Umbilical cord (tissue), 2 donors: Measurements from ENCODE around the gene AGR2. TPM values are rescaled to one million over a fixed set of nuclear protein-coding genes. Genes with fewer than 3 reads are reported as not detected.

Source experiments
- DNase-seq: peaks from one replicate; pipeline ENCODE4 v3.0.0-alpha.2; 2015; ENCODE audit warnings: low spot score
- total RNA-seq: library from RNA; depleted of rRNA; stranded (reverse); fragments of >200 nt; gene quantifications from one replicate; pipeline ENCODE4 v1.2.3, GENCODE V29; 2014; ENCODE audit warnings: low replicate concordance; ENCODE audit not compliant: insufficient read depth

AGR2 gene
- total RNA-seq, 1 donor from 2014 or later: 18.3 TPM

DNA sequence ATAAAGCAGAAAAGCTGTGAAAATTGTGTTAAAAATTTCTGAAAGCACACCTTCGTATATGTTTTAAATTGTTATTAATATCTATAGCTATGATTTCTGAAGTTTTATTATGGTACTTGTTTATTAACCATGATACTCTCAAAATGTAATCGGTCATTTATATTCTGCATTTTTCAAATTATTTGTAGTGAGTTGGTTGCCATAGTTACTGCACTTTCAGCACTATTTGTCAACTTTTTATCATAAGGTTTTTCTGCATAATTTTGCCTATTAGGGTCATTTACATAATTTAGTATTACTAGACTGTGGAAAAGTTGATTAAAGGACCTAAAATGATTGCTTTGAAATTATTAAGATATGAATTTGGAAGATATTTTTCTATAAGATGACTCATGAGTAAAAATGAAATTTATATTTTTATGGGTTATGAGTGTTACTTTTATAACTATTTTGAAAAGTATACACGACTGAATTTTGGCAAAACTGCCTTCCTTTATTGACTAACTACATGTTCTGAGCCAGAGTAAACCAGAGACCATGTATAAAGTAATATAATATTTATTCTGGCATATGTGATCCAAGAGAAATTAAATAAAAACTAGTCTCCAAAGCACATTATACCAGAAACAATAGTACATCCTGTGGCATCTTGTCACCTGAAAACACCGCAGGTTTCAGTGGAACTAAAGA, 7.9 kb upstream of the AGR2 start:
- no peak for DNase-seq

DNA sequence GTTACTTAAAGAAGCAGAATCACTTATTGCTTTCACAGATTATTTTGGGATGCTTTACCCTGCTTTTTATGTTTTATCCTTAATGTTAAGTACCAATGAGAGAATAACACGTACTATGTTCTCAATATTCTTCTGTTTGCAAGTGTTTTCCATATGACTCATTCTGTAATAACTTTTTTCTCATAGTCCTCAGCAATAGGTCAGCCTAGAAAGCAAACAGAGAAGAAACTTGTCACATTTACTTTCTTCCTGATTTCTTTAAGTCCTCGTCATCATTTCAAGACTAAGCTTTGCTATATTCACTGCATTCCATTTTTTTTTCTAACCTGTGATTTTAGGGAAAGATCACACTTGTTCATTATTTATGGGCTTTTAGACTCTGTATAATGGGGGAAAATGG, 6.8 kb upstream of the AGR2 start:
- DNase-seq: no peak

DNA sequence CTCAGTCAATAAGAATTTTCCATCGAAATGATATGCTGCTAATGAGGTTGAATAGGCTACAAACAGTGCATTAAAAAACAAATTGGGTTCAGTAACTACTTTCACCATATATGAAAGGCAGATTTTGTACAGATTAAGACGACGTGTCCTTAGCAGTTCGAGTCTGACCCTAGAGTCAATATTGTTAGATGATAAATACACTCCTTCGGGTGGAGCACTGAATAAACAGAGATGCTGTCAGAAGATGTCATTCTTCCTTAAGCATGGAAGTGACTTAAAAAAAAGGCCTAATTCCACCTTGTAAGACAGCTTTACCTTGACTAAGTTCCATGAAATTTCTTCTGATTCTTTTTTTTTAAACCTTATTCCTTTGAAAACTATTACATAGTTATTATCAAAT, 5.8 kb upstream of the AGR2 start:
- DNase-seq: no peak

DNA sequence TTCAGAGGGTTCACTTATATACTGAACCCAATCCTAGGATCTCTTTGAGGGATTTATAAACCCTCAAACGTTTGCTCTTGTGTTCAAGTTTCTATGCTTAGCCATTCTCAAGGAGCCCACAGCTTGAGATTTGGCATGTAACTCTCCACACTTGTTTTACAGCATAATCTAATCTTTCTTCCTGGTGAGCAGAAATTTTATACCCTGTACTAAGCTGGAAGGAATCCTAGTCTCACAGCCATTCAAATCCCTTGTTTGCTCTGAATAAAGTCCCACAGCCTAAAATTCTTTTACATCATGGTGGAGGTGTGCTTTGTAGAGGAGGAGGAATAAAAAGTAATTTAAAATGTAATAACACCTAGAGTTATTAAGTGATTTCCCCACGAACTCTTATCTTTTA, 5.3 kb upstream of the AGR2 start:
- DNase-seq: no peak

DNA sequence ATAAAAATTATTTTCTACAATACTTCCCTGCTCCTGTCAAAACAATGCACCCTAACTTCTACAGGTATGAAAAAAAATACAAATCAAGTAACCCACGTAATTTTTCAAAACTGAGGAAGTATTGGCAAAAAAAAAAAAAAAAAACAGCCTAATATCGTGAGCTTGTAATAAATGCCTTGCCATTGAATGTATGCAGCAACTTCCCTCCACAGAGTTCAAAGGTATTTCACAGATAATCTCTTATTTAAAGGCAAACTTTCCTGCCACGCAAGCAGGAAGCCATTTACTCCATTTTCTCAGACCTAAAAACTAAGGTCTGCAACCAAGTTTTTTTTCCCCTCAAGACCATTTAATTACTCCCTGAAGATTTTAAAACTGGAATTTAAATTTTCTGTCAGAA, 642 bp upstream of the AGR2 start:
- DNase-seq: no peak

DNA sequence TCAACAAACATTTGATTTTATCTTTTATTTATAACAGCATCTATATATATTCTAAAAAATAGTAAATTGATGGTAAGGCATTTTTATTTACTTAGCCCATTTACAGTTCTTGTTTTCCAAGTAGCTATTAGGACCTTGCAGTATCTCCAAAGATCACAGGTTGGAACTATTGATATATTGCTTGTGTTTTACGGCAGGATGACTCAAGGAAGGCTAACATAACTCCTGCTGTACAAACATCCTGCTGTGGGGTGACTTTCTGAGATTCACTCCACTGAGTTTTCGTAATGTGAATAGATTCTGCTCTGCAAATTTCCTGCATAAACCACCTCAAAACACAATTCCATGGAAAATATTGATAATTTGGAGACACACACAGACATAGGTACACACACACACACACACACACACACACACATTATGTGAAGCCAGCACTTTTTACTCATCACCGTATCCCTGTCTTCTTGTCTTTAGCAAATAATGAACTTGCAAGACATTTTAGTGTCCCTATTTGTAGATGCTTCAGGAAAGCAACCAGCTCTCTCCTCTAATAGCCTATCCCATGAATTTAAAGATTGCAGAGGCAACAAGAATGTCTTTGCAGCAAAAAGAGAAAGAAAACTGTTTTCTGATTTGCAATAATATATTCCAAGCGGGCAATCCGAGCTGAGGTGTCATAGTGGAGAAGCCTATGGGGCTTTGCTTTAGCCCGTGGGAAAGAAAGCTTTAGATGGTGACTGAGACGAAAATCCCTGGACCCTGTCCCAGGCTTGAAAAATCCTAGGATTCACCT, 722 bp downstream of the AGR2 start:
- DNase-seq: no peak

DNA sequence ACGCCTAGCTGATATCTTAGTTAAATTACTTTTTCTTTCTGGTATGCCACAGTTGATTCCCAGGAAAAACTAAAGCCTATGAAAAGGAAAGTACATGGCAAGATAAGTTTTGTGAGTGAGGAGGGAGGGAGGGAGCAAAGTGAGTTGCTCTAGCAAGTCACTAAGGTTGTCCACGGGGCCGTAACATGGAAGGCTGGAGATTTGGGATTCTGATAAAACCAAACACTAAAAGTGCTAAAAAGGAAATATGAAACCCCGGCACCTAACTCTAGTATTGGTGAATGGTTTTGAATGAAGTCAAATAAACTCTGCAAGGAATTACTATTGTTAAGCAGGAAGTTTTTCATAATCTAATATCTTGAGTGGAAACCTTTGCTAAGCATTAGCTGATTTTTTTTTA, 1.7 kb downstream of the AGR2 start:
- DNase-seq: no peak

DNA sequence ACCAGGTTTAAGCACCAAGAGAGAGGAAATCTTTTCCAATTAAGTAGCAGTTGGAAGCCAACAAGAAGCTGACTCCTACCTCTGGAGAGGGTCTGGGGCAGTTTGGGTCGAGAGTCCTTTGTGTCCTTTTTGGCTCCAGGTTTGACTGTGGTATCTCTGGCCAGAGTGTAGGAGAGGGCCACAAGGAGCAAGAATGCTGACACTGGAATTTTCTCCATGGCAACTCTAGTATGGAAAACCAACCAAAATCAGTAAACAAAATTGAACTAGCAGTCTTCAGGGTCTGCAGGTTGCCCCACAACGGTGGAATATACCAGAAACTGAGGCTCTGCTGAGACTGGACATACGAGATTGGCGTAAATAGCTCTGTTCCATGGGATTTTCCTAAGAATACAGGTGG, 3.2 kb downstream of the AGR2 start:
- no peak for DNase-seq

DNA sequence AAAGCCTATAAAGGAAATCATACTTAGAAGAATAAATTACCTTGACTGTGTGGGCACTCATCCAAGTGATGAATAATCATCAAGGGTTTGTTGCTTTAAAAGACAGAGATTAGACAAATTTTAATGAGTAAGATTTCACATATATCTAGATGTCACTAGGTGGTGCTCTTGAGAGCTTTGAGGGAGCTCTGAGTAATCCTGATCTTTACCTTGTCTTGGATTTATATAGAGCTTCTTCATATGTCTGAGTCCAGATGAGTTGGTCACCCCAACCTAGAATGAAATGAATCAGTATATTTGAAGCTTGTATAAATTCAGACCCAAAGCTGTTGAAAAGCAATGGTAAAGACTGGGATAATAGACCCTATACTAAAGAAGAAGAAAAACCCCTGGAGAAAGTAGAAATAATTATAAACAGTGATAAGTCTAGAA, 3.7 kb downstream of the AGR2 start:
- DNase-seq: peak; percentile 52

DNA sequence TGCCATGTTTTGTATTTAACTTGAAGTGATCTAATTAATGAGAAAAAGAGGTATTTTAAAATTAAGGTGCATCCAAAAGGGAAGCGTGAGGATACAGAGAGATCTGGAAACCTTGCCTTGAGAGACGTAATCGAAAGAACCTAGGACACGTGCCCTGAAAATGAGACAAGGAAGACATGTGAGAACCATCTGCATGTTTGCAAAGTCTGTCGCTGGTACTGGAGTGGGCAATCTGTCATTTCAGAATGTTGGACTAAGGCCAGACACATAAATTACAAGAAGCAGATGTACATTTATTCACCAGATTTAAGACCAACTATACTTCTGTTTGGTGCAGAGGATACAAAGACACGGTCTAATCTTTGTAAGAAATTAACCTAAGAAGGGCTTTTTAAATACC, 9.2 kb downstream of the AGR2 start:
- DNase-seq: peak; percentile 44

DNA sequence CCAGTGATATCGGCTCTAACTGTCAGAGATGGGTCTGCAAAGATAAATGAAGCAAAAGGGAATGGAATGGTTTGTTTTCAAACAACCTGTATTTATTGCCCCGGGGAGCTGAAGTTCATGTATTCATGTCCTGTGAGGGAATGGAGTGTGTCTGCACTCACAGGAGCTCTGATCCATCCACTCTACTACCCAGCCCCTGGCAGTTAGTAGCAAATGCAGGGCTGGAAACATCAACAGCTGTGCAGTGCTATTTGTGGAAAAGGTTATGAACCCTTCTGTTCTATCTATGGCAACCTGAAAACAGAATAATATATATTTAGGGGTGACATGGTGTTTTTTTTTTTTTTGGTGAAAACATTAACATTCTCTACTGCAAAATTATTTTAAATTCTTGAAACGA, 9.8 kb downstream of the AGR2 start:
- peak; percentile 38 for DNase-seq

DNA sequence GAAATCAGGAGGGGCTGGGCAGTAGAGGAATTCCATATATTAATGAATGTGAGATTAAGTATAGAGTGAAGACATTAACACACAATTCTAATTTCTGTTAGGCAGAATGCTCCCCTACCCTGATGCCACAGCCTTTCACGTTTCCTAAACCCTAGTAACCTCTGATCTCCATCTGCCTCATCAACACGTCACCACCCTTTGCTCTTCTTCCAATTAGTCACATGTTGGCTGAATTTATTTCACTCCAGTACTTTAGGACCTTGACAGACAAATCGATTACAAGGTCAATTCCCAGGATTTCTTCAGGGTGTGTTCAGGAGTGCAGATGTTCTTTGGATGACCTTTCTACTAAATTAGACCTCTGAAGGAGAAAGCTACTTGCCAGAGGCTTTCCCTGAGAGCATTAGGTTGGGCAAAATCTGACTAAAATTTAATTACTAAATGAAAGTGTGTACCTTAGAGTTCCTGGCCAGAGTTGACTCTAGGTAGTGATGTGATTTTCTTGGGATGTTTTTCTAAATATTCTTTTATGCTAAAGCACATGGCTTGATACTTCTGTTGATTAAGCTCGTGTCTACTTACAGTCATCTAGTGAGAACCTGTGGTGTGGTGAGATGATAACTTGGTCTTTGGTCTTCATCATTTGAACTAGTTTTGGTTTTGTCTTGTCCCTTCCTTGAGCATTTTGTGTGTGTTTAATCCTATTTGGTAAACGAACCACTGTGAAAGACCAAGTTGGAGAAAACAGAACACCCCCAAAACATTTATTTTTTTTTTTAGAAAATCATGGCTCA, 12.7 kb downstream of the AGR2 start:
- DNase-seq: no peak

DNA sequence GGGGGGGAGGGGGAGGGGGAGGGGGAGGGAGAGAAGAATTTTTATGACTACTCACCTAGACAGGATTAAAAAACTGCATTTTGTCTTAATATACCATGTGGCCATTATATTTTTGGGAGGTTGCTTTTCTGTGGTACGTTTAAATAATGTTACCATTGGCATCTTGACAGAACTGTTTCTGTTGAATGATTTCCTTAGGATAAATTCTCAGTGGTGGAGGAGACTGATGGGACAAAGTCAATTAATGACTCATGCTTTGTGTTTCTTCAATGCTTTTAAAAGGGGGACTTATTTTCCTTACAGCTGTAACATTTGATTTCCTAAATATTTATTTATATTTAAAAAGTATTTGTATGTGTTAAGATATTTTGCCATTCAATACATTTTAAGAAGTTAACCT, 13.7 kb downstream of the AGR2 start:
- no peak for DNase-seq

DNA sequence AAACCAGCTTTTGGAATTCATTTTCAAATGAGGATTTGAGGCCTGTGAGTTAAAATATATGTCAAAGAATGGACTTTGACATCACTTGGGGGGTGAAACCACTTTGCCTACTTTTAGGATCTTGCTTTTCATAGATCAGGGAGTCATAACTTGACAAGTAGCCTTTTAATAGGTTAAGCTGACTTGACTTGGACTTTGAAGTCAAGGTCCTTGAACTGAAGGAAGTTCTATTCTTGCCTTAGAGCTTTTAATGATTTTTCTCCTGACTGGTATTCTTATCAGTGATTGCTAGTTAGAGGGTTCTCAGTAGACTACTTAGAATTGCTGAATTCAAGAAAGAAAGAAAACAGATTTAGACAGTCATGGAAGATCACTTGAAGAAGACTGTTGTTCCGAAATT, 17.7 kb downstream of the AGR2 start:
- DNase-seq: no peak

DNA sequence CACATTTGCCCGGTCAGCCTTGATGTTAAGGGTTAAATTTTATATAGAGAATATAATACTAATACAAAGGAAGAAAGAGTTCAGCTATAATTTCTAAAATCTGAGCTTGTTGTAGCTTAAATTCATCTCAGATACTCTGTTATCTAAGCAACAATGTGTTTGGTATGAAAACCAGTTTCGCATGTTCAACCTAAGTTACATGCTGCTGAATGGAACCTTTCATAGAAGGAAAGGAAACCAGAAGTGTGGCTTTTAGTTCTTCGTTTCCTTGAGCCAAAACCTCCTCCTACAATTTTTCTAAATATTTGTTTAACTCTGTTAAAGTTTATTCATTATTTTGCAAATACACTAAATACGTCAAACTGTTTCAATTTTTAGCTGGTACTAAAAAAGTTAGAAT, 18.5 kb downstream of the AGR2 start:
- DNase-seq: peak; percentile 27

DNA sequence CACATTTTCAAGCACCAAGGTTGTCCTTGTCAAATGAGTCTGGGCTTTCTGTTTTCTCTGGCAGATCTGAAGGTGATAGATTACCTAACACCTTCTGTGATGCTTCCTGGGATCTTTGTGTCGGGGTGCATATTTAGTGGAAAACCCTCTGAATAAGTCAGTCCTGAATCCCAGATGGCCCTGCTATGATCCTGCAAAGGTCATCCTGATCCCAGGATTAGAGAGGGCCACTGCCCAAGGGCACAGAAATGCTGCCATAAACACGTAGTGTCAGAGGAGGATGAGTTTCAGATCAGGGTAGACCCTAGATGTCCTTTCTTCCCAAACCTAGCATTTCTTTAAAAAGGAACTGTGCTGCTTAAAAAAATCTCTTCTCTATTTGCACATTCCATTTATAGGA, 19.0 kb downstream of the AGR2 start:
- no peak for DNase-seq

DNA sequence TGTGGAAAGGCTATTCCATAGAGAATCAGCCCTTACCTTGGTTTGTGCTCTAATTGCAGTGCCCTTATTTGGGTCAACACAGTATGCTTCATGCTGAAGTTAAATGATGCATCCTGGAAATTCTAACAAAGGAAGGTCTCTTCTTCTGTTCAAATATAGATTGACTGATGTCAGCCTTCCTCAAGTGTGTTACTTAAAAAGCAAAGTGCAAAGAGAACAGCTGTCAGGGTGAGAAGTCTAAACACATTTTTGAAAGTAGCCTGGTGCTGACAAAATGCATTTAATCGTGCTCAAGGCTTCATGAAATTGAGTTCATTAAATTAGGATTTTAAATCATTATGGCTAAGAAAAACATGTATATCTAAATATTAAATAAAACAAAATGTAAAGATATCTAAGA, 19.5 kb downstream of the AGR2 start:
- DNase-seq: no peak

DNA sequence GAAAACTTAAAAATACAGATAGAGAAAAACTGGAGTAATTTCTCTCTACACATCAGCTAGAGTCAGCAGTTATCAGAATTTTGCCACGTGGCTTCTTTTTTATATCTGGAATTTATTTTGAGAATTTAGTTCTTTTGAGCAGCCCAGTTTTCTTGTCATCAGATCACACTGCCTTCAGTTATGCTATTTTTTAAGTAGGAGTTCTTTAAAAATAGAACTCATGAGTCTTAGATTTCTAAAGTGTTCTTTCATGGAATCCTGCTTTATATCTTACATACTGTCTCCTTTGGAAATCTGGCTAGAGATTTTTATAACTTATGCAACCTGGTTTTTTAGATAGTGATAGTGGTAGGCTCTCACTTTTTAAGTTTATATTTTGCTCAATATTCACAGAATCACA, 24.2 kb downstream of the AGR2 start:
- peak; percentile 57 for DNase-seq

DNA sequence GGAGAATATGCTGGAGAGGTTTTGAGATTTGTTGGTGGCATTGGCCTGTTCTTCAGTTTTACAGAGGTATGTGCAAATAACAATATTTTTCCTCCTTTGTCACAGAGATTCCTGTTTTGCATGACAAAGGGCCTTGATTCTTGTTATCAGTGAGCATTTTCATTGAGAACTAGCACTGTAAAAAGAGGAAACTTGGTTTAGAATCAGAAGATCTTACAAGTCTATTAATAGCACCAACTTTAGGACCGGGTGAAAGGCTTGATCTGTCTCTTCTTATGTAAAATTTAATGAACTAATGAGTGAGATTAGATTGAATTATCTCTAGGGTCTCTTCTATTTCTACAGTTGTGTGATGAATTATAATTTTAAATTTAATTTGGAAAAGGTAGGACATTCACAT, 25.7 kb downstream of the AGR2 start:
- no peak for DNase-seq

DNA sequence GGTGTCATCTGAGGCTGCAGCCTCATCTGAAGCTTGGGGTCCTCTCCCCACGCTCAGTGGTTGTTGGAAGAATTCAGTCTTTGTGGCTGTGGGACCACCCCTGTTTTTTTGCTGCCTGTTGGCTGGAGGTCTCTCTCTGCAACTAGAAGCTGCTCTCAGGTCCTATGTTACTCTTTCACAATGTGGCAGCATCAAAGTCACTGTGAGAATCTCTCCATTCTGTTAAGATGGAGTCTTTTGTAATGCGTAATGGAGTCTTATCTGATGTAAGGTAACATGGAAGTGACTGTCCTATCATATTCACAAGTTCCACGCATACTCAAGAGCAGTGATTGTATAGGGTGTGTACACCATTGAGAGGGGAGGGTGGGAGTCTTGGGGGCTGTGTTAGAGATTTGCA, 26.3 kb downstream of the AGR2 start:
- DNase-seq: no peak

DNA sequence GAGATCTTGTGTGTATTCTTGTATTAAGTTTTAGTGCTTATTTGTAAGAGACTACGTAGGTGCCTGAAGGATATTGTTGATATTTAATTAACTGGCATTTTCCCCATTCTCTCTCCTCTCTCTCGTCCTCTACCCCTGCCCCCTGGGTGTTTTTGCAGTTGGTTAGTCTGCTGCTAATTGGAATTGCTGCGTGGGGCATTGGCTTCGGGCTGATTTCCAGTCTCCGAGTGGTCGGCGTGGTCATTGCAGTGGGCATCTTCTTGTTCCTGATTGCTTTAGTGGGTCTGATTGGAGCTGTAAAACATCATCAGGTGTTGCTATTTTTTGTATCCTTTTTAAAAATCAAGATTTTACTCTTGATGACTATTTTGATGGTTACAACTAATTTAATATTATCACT, 28.7 kb downstream of the AGR2 start:
- no peak for DNase-seq

DNA sequence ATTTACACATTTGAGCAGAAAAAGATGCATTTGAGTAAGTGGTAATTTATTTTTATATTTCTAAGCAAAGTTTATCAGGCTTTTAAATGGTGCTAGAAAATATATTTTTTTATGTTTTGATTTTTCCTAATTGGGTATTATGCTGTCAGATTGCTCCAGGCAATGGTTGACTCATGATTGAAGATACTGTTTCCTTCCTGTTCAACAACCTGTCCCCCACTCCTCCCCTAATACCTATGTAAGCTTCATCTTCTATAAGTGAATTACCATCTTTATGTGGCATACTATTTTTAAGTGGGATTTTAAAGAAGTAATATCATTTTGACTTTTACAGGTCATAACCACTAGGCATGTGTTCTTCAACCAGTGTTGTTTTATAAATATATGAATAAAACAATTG, 29.8 kb downstream of the AGR2 start:
- no peak for DNase-seq

DNA sequence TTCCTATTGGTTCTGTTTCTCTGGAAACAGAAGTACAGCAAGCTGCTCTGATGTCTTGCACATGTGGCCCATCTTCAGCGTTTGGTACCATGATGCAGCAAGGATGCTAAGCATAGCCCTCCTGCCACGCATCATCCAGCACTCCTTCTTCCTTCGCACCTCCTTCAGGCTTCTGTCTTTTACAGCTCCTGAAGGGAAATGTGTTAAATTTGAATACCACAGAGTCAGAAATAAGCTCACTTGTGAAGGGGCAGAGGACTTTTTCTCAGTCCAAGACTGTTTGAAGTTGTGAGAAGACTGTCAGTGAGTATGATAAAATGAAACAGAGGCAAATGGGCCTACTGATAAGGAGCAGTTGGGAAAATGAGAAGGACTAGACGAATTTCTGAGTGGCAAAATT, 30.5 kb downstream of the AGR2 start:
- DNase-seq: no peak
